ENCODE results near the gene STX17.

STX17 gene

GRCh38 chr9:100012279-100012678 lies 105.8 kb downstream of the STX17 start:
- no peak for TF ChIP-seq EZH2phosphoT487 (IDR thresholded peaks at IDR 0.05; ENCODE audit: low read depth)
- no peak for TF ChIP-seq CTCF (IDR thresholded peaks at IDR 0.05; ENCODE audit: low read depth, low read length)
- no peak overlapping the region for H3K4me2 ChIP-seq (ENCODE audit: low read length)
- H3K9ac ChIP-seq (ENCODE audit: low read length): no peak overlapping the region
- H3K9me3 ChIP-seq (ENCODE audit: insufficient read depth, low read length): no peaks in the 10 kb centered on the region
- no peak overlapping the region for H2AFZ ChIP-seq (ENCODE audit: low read depth, low read length)
- no peaks in the 10 kb centered on the region for H3K79me2 ChIP-seq (ENCODE audit: low read length)
- no peaks in the 10 kb centered on the region for H3K36me3 ChIP-seq (replicated peaks; ENCODE audit: low read depth, low read length)
- H4K20me1 ChIP-seq (ENCODE audit: insufficient read depth, low read length): no peaks in the 10 kb centered on the region
- H3K27ac ChIP-seq (ENCODE audit: low read length): no peak overlapping the region
- H3K27me3 ChIP-seq (ENCODE audit: low read depth, low read length): no peaks in the 10 kb centered on the region
- no peaks in the 10 kb centered on the region for H3K4me1 ChIP-seq (ENCODE audit: low read length)
- no peak overlapping the region for H3K4me3 ChIP-seq (ENCODE audit: low read length)

DNA sequence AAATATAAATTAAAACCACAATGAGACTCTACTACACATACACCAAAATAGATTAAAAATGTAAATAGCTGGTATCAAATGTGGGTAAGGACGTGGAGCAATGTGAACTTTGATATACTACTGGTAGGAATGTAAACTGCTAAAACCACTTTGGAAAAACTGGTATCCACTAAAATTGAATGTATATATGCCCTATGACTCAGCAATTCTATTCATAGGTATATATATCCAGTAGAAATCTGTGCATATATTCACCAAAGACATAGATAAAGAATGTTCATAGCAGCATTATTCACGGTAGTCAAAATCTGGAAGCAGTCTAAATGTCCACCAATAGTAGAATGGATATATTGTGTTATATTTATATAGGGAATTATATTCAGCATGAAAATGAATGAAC lies 107.1 kb downstream of the STX17 start:
- Histone ChIP-seq H3K79me2 (ENCODE audit: low read length) (no peaks in the 10 kb centered on the region), H3K36me3 (replicated peaks; ENCODE audit: low read depth, low read length) (no peaks in the 10 kb centered on the region), H3K4me2 (ENCODE audit: low read length) (no peak overlapping the region), H3K27ac (ENCODE audit: low read length) (no peak overlapping the region), H3K9me3 (ENCODE audit: insufficient read depth, low read length) (no peaks in the 10 kb centered on the region), H3K27me3 (ENCODE audit: low read depth, low read length) (no peaks in the 10 kb centered on the region), H3K4me3 (ENCODE audit: low read length) (no peak overlapping the region), H3K9ac (ENCODE audit: low read length) (no peak overlapping the region), H3K4me1 (ENCODE audit: low read length) (no peaks in the 10 kb centered on the region), H2AFZ (ENCODE audit: low read depth, low read length) (no peak overlapping the region), H4K20me1 (ENCODE audit: insufficient read depth, low read length) (no peaks in the 10 kb centered on the region)
- TF ChIP-seq EZH2phosphoT487 (IDR thresholded peaks at IDR 0.05; ENCODE audit: low read depth) (no peak), CTCF (IDR thresholded peaks at IDR 0.05; ENCODE audit: low read depth, low read length) (no peak)

DNA sequence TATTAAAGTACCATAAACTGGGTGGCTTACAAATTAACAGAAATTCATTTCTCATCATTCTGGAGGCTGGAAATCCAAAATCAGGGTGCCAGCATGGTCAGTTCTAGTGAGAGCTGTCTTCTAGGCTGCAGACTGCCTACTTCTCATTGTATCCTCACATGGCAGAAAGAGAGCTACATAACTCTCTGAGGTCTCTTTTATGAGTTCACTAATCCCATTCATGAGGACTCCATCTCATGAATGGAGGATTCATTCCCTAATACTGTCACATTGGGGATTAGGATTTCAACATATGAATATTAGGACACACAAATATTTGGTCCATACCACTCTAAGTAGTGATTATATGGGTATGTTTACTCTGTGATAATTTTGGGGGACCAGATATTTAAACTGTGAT lies 108.4 kb downstream of the STX17 start:
- Histone ChIP-seq H3K4me3 (ENCODE audit: low read length) (no peak overlapping the region), H3K36me3 (replicated peaks; ENCODE audit: low read depth, low read length) (peaks cover 4% of the 10 kb centered on the region)

GRCh38 chr9:100019541-100019940 lies 113.1 kb downstream of the STX17 start:
- H3K4me2 ChIP-seq (ENCODE audit: low read length): no peak overlapping the region
- H3K79me2 ChIP-seq (ENCODE audit: low read length): no peaks in the 10 kb centered on the region
- no peak overlapping the region for H3K9ac ChIP-seq (ENCODE audit: low read length)
- H3K4me1 ChIP-seq (ENCODE audit: low read length): peaks cover 6% of the 10 kb centered on the region; the same call in 1 of the 2 replicates
- no peaks in the 10 kb centered on the region for H3K9me3 ChIP-seq (ENCODE audit: insufficient read depth, low read length)
- H3K27me3 ChIP-seq (ENCODE audit: low read depth, low read length): no peaks in the 10 kb centered on the region
- H3K36me3 ChIP-seq (replicated peaks; ENCODE audit: low read depth, low read length): peaks cover 4% of the 10 kb centered on the region
- no peak overlapping the region for H3K4me3 ChIP-seq (ENCODE audit: low read length)
- TF ChIP-seq CTCF (IDR thresholded peaks at IDR 0.05; ENCODE audit: low read depth, low read length): no peak
- TF ChIP-seq EZH2phosphoT487 (IDR thresholded peaks at IDR 0.05; ENCODE audit: low read depth): no peak
- no peak overlapping the region for H2AFZ ChIP-seq (ENCODE audit: low read depth, low read length)
- H3K27ac ChIP-seq (ENCODE audit: low read length): no peak overlapping the region
- H4K20me1 ChIP-seq (ENCODE audit: insufficient read depth, low read length): no peaks in the 10 kb centered on the region

More for the DNA sequence above, 108.4 kb downstream of the STX17 start:
- Histone ChIP-seq H2AFZ (ENCODE audit: low read depth, low read length) (no peak overlapping the region), H3K9ac (ENCODE audit: low read length) (no peak overlapping the region), H4K20me1 (ENCODE audit: insufficient read depth, low read length) (no peaks in the 10 kb centered on the region), H3K79me2 (ENCODE audit: low read length) (no peaks in the 10 kb centered on the region), H3K27ac (ENCODE audit: low read length) (no peak overlapping the region), H3K4me2 (ENCODE audit: low read length) (no peak overlapping the region), H3K27me3 (ENCODE audit: low read depth, low read length) (no peaks in the 10 kb centered on the region), H3K4me1 (ENCODE audit: low read length) (0 out of 2 replicates have a peak, but pooled peaks cover under 1% of the 10 kb centered on the region), H3K9me3 (ENCODE audit: insufficient read depth, low read length) (no peaks in the 10 kb centered on the region)
- TF ChIP-seq EZH2phosphoT487 (IDR thresholded peaks at IDR 0.05; ENCODE audit: low read depth) (no peak), CTCF (IDR thresholded peaks at IDR 0.05; ENCODE audit: low read depth, low read length) (no peak)
